Measurements from ENCODE around the gene IMP3.

Gene IMP3

GRCh38 chr15:75672646-75673425, 32.8 kb upstream of the IMP3 start:
- DNase-seq, result no peak

- no peak for DNase-seq
These were observed 31.9 kb upstream of the IMP3 start for GRCh38 chr15:75671730-75672602.

GRCh38 chr15:75669879-75670212, 29.8 kb upstream of the IMP3 start:
- no peak for DNase-seq

GRCh38 chr15:75669191-75669878, 29.3 kb upstream of the IMP3 start:
- DNase-seq, result no peak

- DNase-seq, result no peak
These were observed 26.9 kb upstream of the IMP3 start for GRCh38 chr15:75666823-75667501.

GRCh38 chr15:75663931-75664421, 24.0 kb upstream of the IMP3 start:
- DNase-seq, result no peak

GRCh38 chr15:75662823-75663519, 22.9 kb upstream of the IMP3 start:
- DNase-seq, result no peak

- DNase-seq, result no peak
These were observed 21.7 kb upstream of the IMP3 start for GRCh38 chr15:75661756-75662140.

- no peak for DNase-seq
These were observed 21.2 kb upstream of the IMP3 start for GRCh38 chr15:75661100-75661755.

GRCh38 chr15:75659928-75660645, 20.1 kb upstream of the IMP3 start:
- DNase-seq, result no peak

- no peak for DNase-seq
These were observed 19.2 kb upstream of the IMP3 start for GRCh38 chr15:75659141-75659771.

GRCh38 chr15:75656813-75657212, 16.8 kb upstream of the IMP3 start:
- DNase-seq, result no peak

- no peak for DNase-seq
These were observed 16.3 kb upstream of the IMP3 start for GRCh38 chr15:75656331-75656730.

GRCh38 chr15:75655931-75656330, 15.9 kb upstream of the IMP3 start:
- DNase-seq, result no peak

- DNase-seq, result no peak
These were observed 14.3 kb upstream of the IMP3 start for GRCh38 chr15:75654201-75654907.

- DNase-seq, result no peak
These were observed 13.4 kb upstream of the IMP3 start for GRCh38 chr15:75653347-75653913.

- DNase-seq, result no peak
These were observed 12.0 kb upstream of the IMP3 start for GRCh38 chr15:75651810-75652543.

- no peak for DNase-seq
These were observed 11.1 kb upstream of the IMP3 start for GRCh38 chr15:75650908-75651809.

Measured in AML-193 (cell line).